ENCODE results near the gene KRT1. TPM values are rescaled to one million over a fixed set of nuclear protein-coding genes. Genes with fewer than 3 reads are reported as not detected.

The KRT1 gene
- polyA plus RNA-seq, 1 of the 3 experiments (the other 2 are of a cell fraction), result not detected

- no peak within 1 kb of the TSS for H3K4me3 ChIP-seq (ENCODE audit: low read depth in 2 of 2, low read length in 1 of 2)
- H3F3A ChIP-seq (replicated peaks; ENCODE audit: insufficient read depth), result no peaks in the 10 kb centered on the region
- H3K27me3 ChIP-seq (ENCODE audit: insufficient read depth), result peaks cover 33% of the 10 kb centered on the region
- H3K9ac ChIP-seq, result no peak within 1 kb of the TSS
- TF ChIP-seq USF1 (IDR thresholded peaks at IDR 0.05; ENCODE audit: borderline replicate concordance, low read depth) (no peak), ZBTB33 (IDR thresholded peaks at IDR 0.05; ENCODE audit: borderline replicate concordance, low read depth) (no peak), REST (IDR thresholded peaks at IDR 0.05; ENCODE audit: low read depth, low read length) (no peak), CTCF (IDR thresholded peaks at IDR 0.05) (no peak), GATA2 (CRISPR knock-in tag; IDR thresholded peaks at IDR 0.05) (no peak)
- DNase-seq, result no peak
- no peak within 1 kb of the TSS for H3K27ac ChIP-seq (ENCODE audit: low read depth in 2 of 2, low read length in 1 of 2)
- ChIA-PET CTCF (no interaction called here), POLR2A (no interaction called here)
- H3K36me3 ChIP-seq (replicated peaks in 1 of 2; ENCODE audit: control insufficient read depth in 1 of 2, insufficient read depth in 2 of 2, low read length in 1 of 2), result no peaks in the 10 kb centered on the region
- no peaks in the 10 kb centered on the region for H4K20me1 ChIP-seq (ENCODE audit: insufficient read depth)
- no peaks in the 10 kb centered on the region for H3K9me3 ChIP-seq
- H3K4me2 ChIP-seq, result no peak within 1 kb of the TSS
- WGBS (ENCODE audit: low lambda C conversion rate), result 49% methylated on average over 16 of the region's 16 CpGs
- H3K79me2 ChIP-seq (ENCODE audit: insufficient read depth), result no peaks in the 10 kb centered on the region
- no peak within 1 kb of the TSS for H2AFZ ChIP-seq (ENCODE audit: low read depth)
- no peaks in the 10 kb centered on the region for H3K4me1 ChIP-seq (ENCODE audit: control insufficient read depth in 1 of 2, insufficient read depth in 2 of 2, low read depth in 1 of 2, low read length in 1 of 2)
- H3K9me2 ChIP-seq, result no peaks in the 10 kb centered on the region
Measured at GRCh38 chr12:52651726-52652261, 28.4 kb downstream of the KRT1 start, which contains the start of gene KRT2. Gene KRT2 (minus strand): TSS chr12:52652211. CDS start chr12:52652142, 69 bp downstream.

GRCh38 chr12:52650520-52651081 lies 29.6 kb downstream of the KRT1 start:
- no peaks in the 10 kb centered on the region for H3K79me2 ChIP-seq (ENCODE audit: insufficient read depth)
- no peak overlapping the region for H3K9ac ChIP-seq
- H3K4me2 ChIP-seq, result no peak overlapping the region
- H3K36me3 ChIP-seq (replicated peaks in 1 of 2; ENCODE audit: control insufficient read depth in 1 of 2, insufficient read depth in 2 of 2, low read length in 1 of 2), result no peaks in the 10 kb centered on the region
- no peak overlapping the region for H3K27ac ChIP-seq (ENCODE audit: low read depth in 2 of 2, low read length in 1 of 2)
- H4K20me1 ChIP-seq (ENCODE audit: insufficient read depth), result no peaks in the 10 kb centered on the region
- 29% methylated on average over 10 of the region's 12 CpGs for WGBS (ENCODE audit: low lambda C conversion rate)
- H3K9me2 ChIP-seq, result no peaks in the 10 kb centered on the region
- ChIA-PET CTCF (no interaction called here), POLR2A (no interaction called here)
- peaks cover 33% of the 10 kb centered on the region for H3K27me3 ChIP-seq (ENCODE audit: insufficient read depth)
- no peaks in the 10 kb centered on the region for H3F3A ChIP-seq (replicated peaks; ENCODE audit: insufficient read depth)
- no peaks in the 10 kb centered on the region for H3K9me3 ChIP-seq
- H2AFZ ChIP-seq (ENCODE audit: low read depth), result no peak overlapping the region
- H3K4me3 ChIP-seq (ENCODE audit: low read depth in 2 of 2, low read length in 1 of 2), result no peak overlapping the region
- no peaks in the 10 kb centered on the region for H3K4me1 ChIP-seq (ENCODE audit: control insufficient read depth in 1 of 2, insufficient read depth in 2 of 2, low read depth in 1 of 2, low read length in 1 of 2)
- DNase-seq, result no peak
- TF ChIP-seq RCOR1 (IDR thresholded peaks at IDR 0.05; ENCODE audit: low read length) (no peak), FOXJ3 (CRISPR knock-in tag; IDR thresholded peaks at IDR 0.05) (no peak), SMC3 (IDR thresholded peaks at IDR 0.05; ENCODE audit: low read depth, low read length) (no peak), EP300 (IDR thresholded peaks at IDR 0.05; ENCODE audit: borderline replicate concordance in 1 of 2, low read depth in 1 of 2, low read length in 1 of 2) (no peak), NFIC (IDR thresholded peaks at IDR 0.05; ENCODE audit: borderline replicate concordance) (no peak), RFX5 (IDR thresholded peaks at IDR 0.05; ENCODE audit: low read length) (no peak), CTCF (IDR thresholded peaks at IDR 0.05) (no peak), MEF2A (IDR thresholded peaks at IDR 0.05; ENCODE audit: borderline replicate concordance, low read depth) (no peak), RAD21 (IDR thresholded peaks at IDR 0.05; ENCODE audit: low read length) (no peak), SIN3A (IDR thresholded peaks at IDR 0.05; ENCODE audit: borderline replicate concordance, low read depth, low read length) (no peak), GATA2 (CRISPR knock-in tag; IDR thresholded peaks at IDR 0.05) (no peak), YY1 (IDR thresholded peaks at IDR 0.05; ENCODE audit: low read depth) (no peak), GABPA (IDR thresholded peaks at IDR 0.05; ENCODE audit: low read depth) (no peak)
